NB4 (cell line): ENCODE data around the gene C1orf122.

Experiments used
- CTCF ChIP-seq: IDR thresholded peaks from one replicate; pipeline ENCODE4 v1.5.1; 2012; ENCODE audit warnings: low read depth, low read length
- POLR2A ChIP-seq: IDR thresholded peaks from 2 replicates; pipeline ENCODE4 v1.6.1; 2011; ENCODE audit warnings: mild to moderate bottlenecking; ENCODE audit not compliant: insufficient read length; ENCODE audit errors: extremely low read depth
- TF ChIP-seq, protein P1 (sequence below): IDR thresholded peaks from 2 replicates; pipeline ENCODE4 v1.6.1; 2011; ENCODE audit warnings: low read depth, low read length

DNA sequence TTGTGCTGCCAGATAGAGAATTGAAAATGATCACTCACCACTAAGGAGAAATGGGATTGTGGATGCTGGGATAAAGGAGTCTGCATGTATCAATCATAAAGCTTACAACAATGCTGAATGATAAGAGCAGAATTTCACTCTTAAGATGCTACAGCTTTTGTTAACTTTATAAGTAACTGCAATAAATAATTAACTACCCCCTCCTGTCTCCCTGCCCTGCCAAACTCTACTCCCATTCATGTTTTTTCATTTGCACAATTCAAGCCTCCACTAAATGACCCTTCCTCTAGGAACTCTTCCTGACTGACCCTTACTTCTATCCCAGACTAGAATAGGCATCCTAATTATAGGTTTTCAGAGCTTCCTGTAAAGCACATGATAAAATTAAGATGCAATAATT is 36.9 kb downstream of the C1orf122 start:
- TF ChIP-seq CTCF, result no peak
- TF ChIP-seq, protein P1, sequence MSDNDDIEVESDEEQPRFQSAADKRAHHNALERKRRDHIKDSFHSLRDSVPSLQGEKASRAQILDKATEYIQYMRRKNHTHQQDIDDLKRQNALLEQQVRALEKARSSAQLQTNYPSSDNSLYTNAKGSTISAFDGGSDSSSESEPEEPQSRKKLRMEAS, result no peak
- TF ChIP-seq POLR2A, result no peak
